ENCODE measurements around the gene SLC37A3.

GRCh38 chr7:140287988-140288387 lies 110.3 kb downstream of the SLC37A3 start:
- TF ChIP-seq CTCF (IDR thresholded peaks at IDR 0.05) (no peak), POLR2A (IDR thresholded peaks at IDR 0.05) (no peak)
